ENCODE measurements around the gene KRTAP15-1. TPM values are rescaled to one million over a fixed set of nuclear protein-coding genes. Genes with fewer than 3 reads are reported as not detected.

Gene KRTAP15-1
- total and polyA plus RNA-seq, 2 experiments from 2014 or later: not detected

DNA sequence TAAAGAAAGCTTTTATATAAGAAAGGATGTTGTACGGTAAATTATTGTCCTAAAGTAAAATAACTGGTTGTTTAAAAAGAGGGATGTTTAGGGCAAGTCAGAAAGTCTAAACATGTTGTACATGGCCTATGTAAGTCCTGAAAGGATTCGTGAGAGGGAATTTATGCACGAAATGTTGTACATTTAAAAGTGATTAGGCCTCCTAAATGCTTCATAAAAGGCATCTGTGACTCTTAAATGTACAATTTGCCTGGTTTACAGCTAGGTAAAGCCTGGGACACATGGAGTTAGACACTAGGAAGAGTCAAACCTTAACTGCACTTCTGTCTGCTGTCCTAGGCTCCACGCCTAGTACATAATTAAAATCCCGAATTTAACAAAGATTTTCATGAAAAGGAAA lies 24.1 kb upstream of the KRTAP15-1 start:
- in situ Hi-C loops (cut with MboI): no loop called here
- no peak overlapping the region for H3K9ac ChIP-seq
- TF ChIP-seq EZH2phosphoT487 (IDR thresholded peaks at IDR 0.05; ENCODE audit: insufficient read depth, low read depth) (no peak), EZH2 (IDR thresholded peaks at IDR 0.05; ENCODE audit: insufficient read depth, poor library complexity, severe bottlenecking) (no peak)
- H3K9me3 ChIP-seq (ENCODE audit: low read depth): no peaks in the 10 kb centered on the region
- no peak overlapping the region for H3K27ac ChIP-seq
- no peaks in the 10 kb centered on the region for H3K9me2 ChIP-seq (ENCODE audit: insufficient read depth)
- H3K27me3 ChIP-seq (replicated peaks; ENCODE audit: insufficient read depth): no peaks in the 10 kb centered on the region
- H3K4me1 ChIP-seq (ENCODE audit: insufficient read depth): no peaks in the 10 kb centered on the region
- H2AFZ ChIP-seq: no peak overlapping the region
- WGBS, 2 experiments (ENCODE audit: low coverage in 1 of 2, low lambda C conversion rate in 2 of 2, missing lambda C conversion rate in 2 of 2): 10 to 15% methylated on average over 5 of the region's 5 CpGs
- no peaks in the 10 kb centered on the region for H4K20me1 ChIP-seq (ENCODE audit: insufficient read depth)
- H3F3A ChIP-seq (ENCODE audit: insufficient read depth): no peaks in the 10 kb centered on the region
- DNase-seq: no peak
- H3K36me3 ChIP-seq (ENCODE audit: low read depth): no peaks in the 10 kb centered on the region
- no peak overlapping the region for H3K4me3 ChIP-seq
- H3K79me2 ChIP-seq (ENCODE audit: insufficient read depth): no peaks in the 10 kb centered on the region
- H3K4me2 ChIP-seq (ENCODE audit: unreplicated experiment): no peak overlapping the region

DNA sequence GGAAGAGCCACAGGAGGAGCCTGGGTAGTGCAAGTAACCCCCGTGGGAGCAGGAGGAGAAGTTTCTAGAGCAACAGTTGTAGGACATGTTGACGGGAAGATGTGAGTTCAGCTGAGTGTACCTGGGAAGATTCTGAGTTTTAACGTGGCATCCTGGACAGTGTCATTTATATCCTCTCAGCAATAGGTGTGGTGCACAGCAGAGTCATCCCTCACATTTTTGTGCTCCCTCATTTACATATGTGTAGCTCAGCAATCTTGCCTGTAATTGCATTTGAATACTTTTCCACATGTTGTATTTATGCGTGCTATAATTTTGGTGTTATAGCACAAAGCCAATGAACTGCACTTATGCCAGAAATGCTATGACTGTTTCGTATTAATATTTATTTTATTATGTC lies 14.2 kb upstream of the KRTAP15-1 start, which contains the start of gene KRTAP13-3:
Gene KRTAP13-3, minus strand, starts transcription at position 101 of the 400 bp plus-strand sequence. Its CDS starts 14 bp downstream, at position 87.
- TF ChIP-seq EZH2phosphoT487 (IDR thresholded peaks at IDR 0.05; ENCODE audit: insufficient read depth, low read depth) (no peak), EZH2 (IDR thresholded peaks at IDR 0.05; ENCODE audit: insufficient read depth, poor library complexity, severe bottlenecking) (no peak)
- Histone ChIP-seq H4K20me1 (ENCODE audit: insufficient read depth) (no peaks in the 10 kb centered on the region), H3K4me2 (ENCODE audit: unreplicated experiment) (no peak within 1 kb of the TSS), H3K9ac (no peak within 1 kb of the TSS), H3K27me3 (replicated peaks; ENCODE audit: insufficient read depth) (no peaks in the 10 kb centered on the region), H2AFZ (no peak within 1 kb of the TSS), H3K79me2 (ENCODE audit: insufficient read depth) (no peaks in the 10 kb centered on the region), H3K36me3 (ENCODE audit: low read depth) (no peaks in the 10 kb centered on the region), H3K9me3 (ENCODE audit: low read depth) (no peaks in the 10 kb centered on the region), H3K9me2 (ENCODE audit: insufficient read depth) (no peaks in the 10 kb centered on the region), H3K4me3 (no peak within 1 kb of the TSS), H3K27ac (no peak within 1 kb of the TSS), H3K4me1 (ENCODE audit: insufficient read depth) (no peaks in the 10 kb centered on the region), H3F3A (ENCODE audit: insufficient read depth) (no peaks in the 10 kb centered on the region)
- WGBS, 2 experiments (ENCODE audit: low coverage in 1 of 2, low lambda C conversion rate in 2 of 2, missing lambda C conversion rate in 2 of 2): 24 to 27% methylated on average over 5 of the region's 5 CpGs
- in situ Hi-C loops (cut with MboI): no loop called here
- DNase-seq: no peak

DNA sequence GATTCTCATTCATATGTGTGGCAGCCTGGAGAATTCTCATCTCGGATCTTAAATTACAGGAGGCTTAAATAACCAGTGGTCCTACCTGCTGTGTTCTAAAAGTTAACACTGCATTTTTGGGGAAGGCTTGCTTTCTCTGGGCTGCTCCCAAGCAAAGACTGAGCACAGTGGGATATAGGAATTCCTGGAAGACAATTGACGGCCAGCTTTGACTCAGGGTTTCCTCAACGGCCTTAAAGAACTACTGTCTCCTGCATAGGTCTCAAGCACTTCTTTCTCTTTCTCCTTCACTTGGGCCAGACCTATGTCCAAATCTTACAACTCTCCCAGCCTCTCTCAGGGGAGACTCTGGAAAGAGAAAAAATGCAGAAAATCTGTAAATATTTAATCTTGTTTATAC lies 13.3 kb upstream of the KRTAP15-1 start:
- Histone ChIP-seq H3K27ac (no peak overlapping the region), H4K20me1 (ENCODE audit: insufficient read depth) (no peaks in the 10 kb centered on the region), H3K79me2 (ENCODE audit: insufficient read depth) (no peaks in the 10 kb centered on the region), H3K9ac (no peak overlapping the region), H3K4me2 (ENCODE audit: unreplicated experiment) (no peak overlapping the region), H3K4me1 (ENCODE audit: insufficient read depth) (no peaks in the 10 kb centered on the region), H3K27me3 (replicated peaks; ENCODE audit: insufficient read depth) (no peaks in the 10 kb centered on the region), H2AFZ (no peak overlapping the region), H3F3A (ENCODE audit: insufficient read depth) (no peaks in the 10 kb centered on the region), H3K9me2 (ENCODE audit: insufficient read depth) (no peaks in the 10 kb centered on the region), H3K36me3 (ENCODE audit: low read depth) (no peaks in the 10 kb centered on the region), H3K9me3 (ENCODE audit: low read depth) (no peaks in the 10 kb centered on the region), H3K4me3 (no peak overlapping the region)
- in situ Hi-C loops (cut with MboI): no loop called here
- WGBS, 2 experiments (ENCODE audit: low coverage in 1 of 2, low lambda C conversion rate in 2 of 2, missing lambda C conversion rate in 2 of 2): 6 to 20% methylated on average over 3 of the region's 3 CpGs
- no peak for DNase-seq
- TF ChIP-seq EZH2phosphoT487 (IDR thresholded peaks at IDR 0.05; ENCODE audit: insufficient read depth, low read depth) (no peak), EZH2 (IDR thresholded peaks at IDR 0.05; ENCODE audit: insufficient read depth, poor library complexity, severe bottlenecking) (no peak)

DNA sequence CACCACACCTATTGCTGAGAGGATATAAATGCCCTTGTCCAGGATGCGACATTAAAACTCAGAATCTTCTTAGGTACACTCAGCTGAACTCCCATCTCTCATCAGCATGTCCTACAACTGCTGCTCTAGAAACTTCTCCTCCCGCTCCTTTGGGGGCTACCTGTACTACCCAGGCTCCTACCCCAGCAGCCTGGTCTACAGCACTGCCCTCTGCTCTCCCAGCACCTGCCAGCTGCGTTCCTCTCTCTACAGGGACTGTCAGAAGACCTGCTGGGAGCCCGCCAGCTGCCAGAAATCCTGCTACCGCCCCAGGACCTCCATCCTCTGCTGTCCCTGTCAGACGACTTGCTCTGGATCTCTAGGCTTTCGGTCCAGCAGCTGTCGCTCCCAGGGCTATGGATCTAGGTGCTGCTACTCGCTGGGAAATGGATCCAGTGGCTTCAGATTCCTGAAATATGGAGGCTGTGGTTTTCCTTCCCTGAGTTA lies 9.9 kb upstream of the KRTAP15-1 start, which contains the start of gene KRTAP13-4:
Gene KRTAP13-4, plus strand, starts transcription at position 51 of the 486 bp plus-strand sequence. Its CDS starts 56 bp downstream, at position 107.
- H3K27ac ChIP-seq: no peak within 1 kb of the TSS
- H3K36me3 ChIP-seq (ENCODE audit: low read depth): no peaks in the 10 kb centered on the region
- H3K4me1 ChIP-seq (ENCODE audit: insufficient read depth): no peaks in the 10 kb centered on the region
- no peak for DNase-seq
- TF ChIP-seq EZH2 (IDR thresholded peaks at IDR 0.05; ENCODE audit: insufficient read depth, poor library complexity, severe bottlenecking): no peak
- H3K27me3 ChIP-seq (replicated peaks; ENCODE audit: insufficient read depth): no peaks in the 10 kb centered on the region
- WGBS, 2 experiments (ENCODE audit: low coverage in 1 of 2, low lambda C conversion rate in 2 of 2, missing lambda C conversion rate in 2 of 2): 29 to 34% methylated on average over 9 of the region's 9 CpGs
- no peaks in the 10 kb centered on the region for H4K20me1 ChIP-seq (ENCODE audit: insufficient read depth)
- H3K79me2 ChIP-seq (ENCODE audit: insufficient read depth): no peaks in the 10 kb centered on the region
- H3K9me2 ChIP-seq (ENCODE audit: insufficient read depth): no peaks in the 10 kb centered on the region
- no peak within 1 kb of the TSS for H2AFZ ChIP-seq
- no peak within 1 kb of the TSS for H3K4me3 ChIP-seq
- H3K4me2 ChIP-seq (ENCODE audit: unreplicated experiment): no peak within 1 kb of the TSS
- no peak within 1 kb of the TSS for H3K9ac ChIP-seq
- H3K9me3 ChIP-seq (ENCODE audit: low read depth): no peaks in the 10 kb centered on the region
- no peaks in the 10 kb centered on the region for H3F3A ChIP-seq (ENCODE audit: insufficient read depth)
- in situ Hi-C loops (cut with MboI): no loop called here

All from GM23248 (cell line).